Measurements from ENCODE around the gene SV2C.

The SV2C gene

DNA sequence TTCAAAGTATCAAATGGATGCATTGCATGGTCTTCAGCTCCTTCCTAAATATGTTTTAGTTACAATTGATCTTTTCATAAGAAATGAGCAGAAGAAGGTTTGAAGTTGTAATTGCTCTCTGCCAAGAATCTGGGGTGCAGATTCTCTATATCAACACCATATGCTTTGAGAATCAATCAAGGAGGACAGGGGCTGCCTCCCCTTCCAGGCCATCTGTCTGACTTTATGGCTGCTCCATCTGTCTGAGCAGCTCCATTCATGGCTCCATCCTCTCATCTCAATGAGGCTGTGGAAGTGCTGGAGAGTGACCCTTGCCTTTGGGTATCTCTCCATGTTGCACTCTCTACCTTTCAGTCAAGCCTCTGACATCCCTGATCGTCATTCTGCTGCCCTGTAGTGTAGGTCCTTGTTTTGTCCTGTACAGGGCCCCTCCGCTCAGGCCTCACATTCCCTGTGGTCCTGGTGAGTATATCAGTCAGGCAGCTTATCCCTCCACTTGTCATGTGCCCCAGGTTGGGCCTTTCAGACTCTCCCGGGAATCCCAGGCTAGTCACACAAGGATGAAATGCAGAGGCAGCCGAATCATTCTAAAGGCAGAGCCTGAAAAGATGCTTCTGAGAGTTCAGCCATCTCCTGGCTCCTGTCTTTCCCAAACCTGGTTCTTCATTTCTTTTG, 14.0 kb upstream of the SV2C start:
- H3K9ac ChIP-seq (ENCODE audit: low read length): no peak overlapping the region
- no peak overlapping the region for H2AFZ ChIP-seq (ENCODE audit: low read depth, low read length, severe bottlenecking)
- H3K4me3 ChIP-seq (ENCODE audit: insufficient read depth, low read length, poor library complexity, severe bottlenecking): no peak overlapping the region
- no peaks in the 10 kb centered on the region for H3K9me3 ChIP-seq (ENCODE audit: insufficient read depth, low read length)
- H4K20me1 ChIP-seq (ENCODE audit: low read depth, low read length): no peaks in the 10 kb centered on the region
- H3K27me3 ChIP-seq (ENCODE audit: low read length): no peaks in the 10 kb centered on the region
- no peak overlapping the region for H3K4me2 ChIP-seq (ENCODE audit: low read depth, low read length, poor library complexity, severe bottlenecking)
- no peaks in the 10 kb centered on the region for H3K9me2 ChIP-seq (replicated peaks; ENCODE audit: insufficient read depth, low read length)
- no peak overlapping the region for H3K27ac ChIP-seq (ENCODE audit: low read depth, low read length)
- TF ChIP-seq, protein P1, sequence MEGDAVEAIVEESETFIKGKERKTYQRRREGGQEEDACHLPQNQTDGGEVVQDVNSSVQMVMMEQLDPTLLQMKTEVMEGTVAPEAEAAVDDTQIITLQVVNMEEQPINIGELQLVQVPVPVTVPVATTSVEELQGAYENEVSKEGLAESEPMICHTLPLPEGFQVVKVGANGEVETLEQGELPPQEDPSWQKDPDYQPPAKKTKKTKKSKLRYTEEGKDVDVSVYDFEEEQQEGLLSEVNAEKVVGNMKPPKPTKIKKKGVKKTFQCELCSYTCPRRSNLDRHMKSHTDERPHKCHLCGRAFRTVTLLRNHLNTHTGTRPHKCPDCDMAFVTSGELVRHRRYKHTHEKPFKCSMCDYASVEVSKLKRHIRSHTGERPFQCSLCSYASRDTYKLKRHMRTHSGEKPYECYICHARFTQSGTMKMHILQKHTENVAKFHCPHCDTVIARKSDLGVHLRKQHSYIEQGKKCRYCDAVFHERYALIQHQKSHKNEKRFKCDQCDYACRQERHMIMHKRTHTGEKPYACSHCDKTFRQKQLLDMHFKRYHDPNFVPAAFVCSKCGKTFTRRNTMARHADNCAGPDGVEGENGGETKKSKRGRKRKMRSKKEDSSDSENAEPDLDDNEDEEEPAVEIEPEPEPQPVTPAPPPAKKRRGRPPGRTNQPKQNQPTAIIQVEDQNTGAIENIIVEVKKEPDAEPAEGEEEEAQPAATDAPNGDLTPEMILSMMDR (IDR thresholded peaks at IDR 0.05; ENCODE audit: insufficient read depth, low read length, poor library complexity, severe bottlenecking): no peak
- no peak for TF ChIP-seq EZH2phosphoT487 (conservative IDR thresholded peaks at IDR 0.05; ENCODE audit: low read length)
- H3K79me2 ChIP-seq (ENCODE audit: insufficient read depth, low read length): no peaks in the 10 kb centered on the region
- no peaks in the 10 kb centered on the region for H3F3A ChIP-seq (ENCODE audit: insufficient read depth)
- H3K36me3 ChIP-seq (ENCODE audit: low read length): no peaks in the 10 kb centered on the region

DNA sequence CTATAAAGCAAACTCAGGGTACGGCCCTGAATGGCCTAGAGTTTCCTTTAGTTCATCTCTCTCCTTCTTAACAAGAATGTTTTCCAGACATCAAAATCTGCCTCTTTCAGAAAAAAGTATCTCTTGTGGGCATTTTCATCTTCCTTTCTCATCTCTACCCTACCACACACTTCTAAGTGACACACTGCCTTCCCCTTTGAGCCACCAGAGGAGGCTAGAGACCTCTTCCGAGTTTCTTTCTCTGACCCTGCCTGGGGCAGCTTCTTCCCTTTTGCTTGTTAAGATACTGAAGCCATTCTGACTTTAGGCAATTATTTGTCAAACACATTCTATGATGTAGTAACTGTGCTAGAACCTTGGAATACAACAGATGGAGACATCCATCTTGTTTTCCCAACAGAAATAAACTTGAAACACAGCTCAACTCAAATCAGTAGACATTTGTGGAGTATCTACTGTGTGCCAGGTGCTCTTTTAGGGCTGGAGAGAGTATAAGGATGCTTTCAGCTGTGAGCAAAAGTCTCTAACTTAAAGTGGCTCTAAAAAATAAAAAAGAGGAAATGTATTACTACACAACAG, 8.6 kb upstream of the SV2C start:
- Histone ChIP-seq H3F3A (ENCODE audit: insufficient read depth) (no peaks in the 10 kb centered on the region), H3K36me3 (ENCODE audit: low read length) (no peaks in the 10 kb centered on the region), H3K27me3 (ENCODE audit: low read length) (no peaks in the 10 kb centered on the region), H3K4me3 (ENCODE audit: insufficient read depth, low read length, poor library complexity, severe bottlenecking) (no peak overlapping the region), H4K20me1 (ENCODE audit: low read depth, low read length) (no peaks in the 10 kb centered on the region), H3K9me3 (ENCODE audit: insufficient read depth, low read length) (no peaks in the 10 kb centered on the region), H3K9ac (ENCODE audit: low read length) (no peak overlapping the region), H3K4me2 (ENCODE audit: low read depth, low read length, poor library complexity, severe bottlenecking) (no peak overlapping the region), H3K79me2 (ENCODE audit: insufficient read depth, low read length) (no peaks in the 10 kb centered on the region), H2AFZ (ENCODE audit: low read depth, low read length, severe bottlenecking) (no peak overlapping the region), H3K9me2 (replicated peaks; ENCODE audit: insufficient read depth, low read length) (no peaks in the 10 kb centered on the region), H3K27ac (ENCODE audit: low read depth, low read length) (no peak overlapping the region)
- TF ChIP-seq, protein P1 (IDR thresholded peaks at IDR 0.05; ENCODE audit: insufficient read depth, low read length, poor library complexity, severe bottlenecking): no peak

DNA sequence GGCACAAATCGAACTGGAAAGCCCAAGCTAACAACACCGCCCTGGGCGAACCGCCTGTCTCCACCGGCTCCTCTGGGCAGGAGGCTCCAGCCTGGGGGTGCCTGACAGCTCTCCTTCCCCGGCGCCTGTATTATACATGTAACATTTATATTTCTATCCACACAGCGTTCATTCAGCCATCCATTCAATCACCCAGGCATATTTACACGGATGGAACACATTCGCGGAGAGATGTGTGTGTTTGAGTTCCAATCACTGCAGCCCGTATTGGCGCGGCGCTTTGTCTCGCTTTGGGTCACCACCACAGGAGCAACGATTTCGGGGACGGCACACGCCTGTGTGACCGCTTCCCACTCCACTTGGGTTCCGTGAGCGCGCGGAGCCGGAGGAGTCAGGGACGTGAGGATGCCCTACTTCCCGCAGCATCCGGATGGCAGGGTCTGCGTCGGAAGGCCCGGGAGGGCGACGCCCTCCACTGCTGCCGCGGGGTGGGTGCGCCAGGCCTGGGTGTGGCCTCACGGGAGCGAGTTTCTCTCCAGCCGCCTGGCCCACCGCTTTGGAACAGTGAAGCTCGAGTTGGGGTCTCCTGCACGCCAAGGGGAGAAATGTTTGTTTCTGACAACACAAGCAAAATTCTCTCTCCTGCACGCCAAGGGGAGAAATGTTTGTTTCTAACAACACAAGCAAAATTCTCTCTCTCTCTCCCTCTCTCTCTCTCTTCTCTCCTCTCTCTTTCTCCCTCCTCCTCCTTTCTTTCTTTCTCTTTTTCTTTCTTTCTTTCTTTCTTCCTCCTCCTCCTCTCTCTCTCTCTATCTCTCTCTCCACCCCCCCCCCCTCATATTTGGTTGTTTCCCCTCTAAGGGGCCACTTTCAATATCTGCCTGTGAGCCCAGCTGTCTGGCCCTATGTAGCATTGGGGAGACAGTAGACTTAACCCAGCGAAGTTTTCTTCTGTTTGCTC, 1.1 kb upstream of the SV2C start:
- H3K36me3 ChIP-seq (ENCODE audit: low read length): no peaks in the 10 kb centered on the region
- no peak overlapping the region for H3K4me2 ChIP-seq (ENCODE audit: low read depth, low read length, poor library complexity, severe bottlenecking)
- no peak overlapping the region for H2AFZ ChIP-seq (ENCODE audit: low read depth, low read length, severe bottlenecking)
- H3K27me3 ChIP-seq (ENCODE audit: low read length): no peaks in the 10 kb centered on the region
- H3K9ac ChIP-seq (ENCODE audit: low read length): no peak overlapping the region
- TF ChIP-seq, protein P1 (IDR thresholded peaks at IDR 0.05; ENCODE audit: insufficient read depth, low read length, poor library complexity, severe bottlenecking): no peak
- no peak for TF ChIP-seq EZH2phosphoT487 (conservative IDR thresholded peaks at IDR 0.05; ENCODE audit: low read length)
- H3K27ac ChIP-seq (ENCODE audit: low read depth, low read length): no peak overlapping the region
- H3K4me3 ChIP-seq (ENCODE audit: insufficient read depth, low read length, poor library complexity, severe bottlenecking): no peak overlapping the region
- H4K20me1 ChIP-seq (ENCODE audit: low read depth, low read length): no peaks in the 10 kb centered on the region
- no peaks in the 10 kb centered on the region for H3K9me2 ChIP-seq (replicated peaks; ENCODE audit: insufficient read depth, low read length)
- no peaks in the 10 kb centered on the region for H3K9me3 ChIP-seq (ENCODE audit: insufficient read depth, low read length)
- H3F3A ChIP-seq (ENCODE audit: insufficient read depth): no peaks in the 10 kb centered on the region
- no peaks in the 10 kb centered on the region for H3K79me2 ChIP-seq (ENCODE audit: insufficient read depth, low read length)

Data from SU-DHL-6 (cell line).